Endothelial cell of umbilical vein (primary cell): ENCODE measurements around the gene VASH2.

Experiments
- EZH2 ChIP-seq: IDR thresholded peaks from 2 replicates; pipeline ENCODE4 v1.6.1; 2012; ENCODE audit warnings: borderline replicate concordance, low read depth, mild to moderate bottlenecking, moderate library complexity, low read length, inconsistent platforms; ENCODE audit not compliant: severe bottlenecking
- JUN ChIP-seq: IDR thresholded peaks from 2 replicates; pipeline ENCODE4 v1.6.1; 2011; ENCODE audit warnings: borderline replicate concordance, low read depth; ENCODE audit not compliant: insufficient read length, insufficient read depth
- MYC ChIP-seq: IDR thresholded peaks from one replicate; pipeline ENCODE4 v1.6.1; 2011; ENCODE audit warnings: mild to moderate bottlenecking, low read depth, low read length
- POLR2AphosphoS5 ChIP-seq: IDR thresholded peaks from 2 replicates; pipeline ENCODE4 v1.6.1; 2012; ENCODE audit warnings: low read depth, mild to moderate bottlenecking, control low read depth, low read length, moderate library complexity; ENCODE audit not compliant: insufficient read depth
- TF ChIP-seq, protein P1 (sequence below), 2 donors: IDR thresholded peaks; 1 replicate in 1 of 2; 2 replicates in 1 of 2; pipeline ENCODE4 v1.5.1; 2011; ENCODE audit warnings: low read length in 2 of 2, mild to moderate bottlenecking in 2 of 2, moderate library complexity in 2 of 2, control low read depth in 1 of 2, inconsistent platforms in 1 of 2, low read depth in 1 of 2; ENCODE audit not compliant: insufficient read depth in 1 of 2; ENCODE audit errors: extremely low read depth in 1 of 2
- TF ChIP-seq, protein P2 (sequence below): IDR thresholded peaks from 2 replicates; pipeline ENCODE4 v1.6.1; 2011; ENCODE audit not compliant: insufficient read depth, insufficient read length

DNA sequence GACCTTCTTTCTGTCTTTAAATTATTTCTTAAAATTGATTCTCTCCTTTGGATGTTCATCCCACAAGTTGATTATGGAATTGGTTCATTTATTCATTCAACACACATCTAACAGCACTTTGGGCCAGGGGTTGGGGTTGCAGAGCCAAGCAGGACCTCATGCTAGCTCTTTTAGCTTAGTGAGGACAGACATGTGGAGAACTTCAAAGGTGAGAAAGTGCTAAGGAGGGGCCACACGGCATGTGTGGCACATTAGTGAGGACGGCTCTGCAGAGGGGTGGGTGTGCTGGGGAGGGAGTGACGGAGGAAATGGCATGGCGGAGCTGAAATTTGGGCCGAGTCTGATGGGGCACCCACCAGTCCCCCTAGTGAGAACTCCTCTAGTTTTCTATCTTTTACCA is 32.5 kb upstream of the VASH2 start:
- TF ChIP-seq, protein P1, sequence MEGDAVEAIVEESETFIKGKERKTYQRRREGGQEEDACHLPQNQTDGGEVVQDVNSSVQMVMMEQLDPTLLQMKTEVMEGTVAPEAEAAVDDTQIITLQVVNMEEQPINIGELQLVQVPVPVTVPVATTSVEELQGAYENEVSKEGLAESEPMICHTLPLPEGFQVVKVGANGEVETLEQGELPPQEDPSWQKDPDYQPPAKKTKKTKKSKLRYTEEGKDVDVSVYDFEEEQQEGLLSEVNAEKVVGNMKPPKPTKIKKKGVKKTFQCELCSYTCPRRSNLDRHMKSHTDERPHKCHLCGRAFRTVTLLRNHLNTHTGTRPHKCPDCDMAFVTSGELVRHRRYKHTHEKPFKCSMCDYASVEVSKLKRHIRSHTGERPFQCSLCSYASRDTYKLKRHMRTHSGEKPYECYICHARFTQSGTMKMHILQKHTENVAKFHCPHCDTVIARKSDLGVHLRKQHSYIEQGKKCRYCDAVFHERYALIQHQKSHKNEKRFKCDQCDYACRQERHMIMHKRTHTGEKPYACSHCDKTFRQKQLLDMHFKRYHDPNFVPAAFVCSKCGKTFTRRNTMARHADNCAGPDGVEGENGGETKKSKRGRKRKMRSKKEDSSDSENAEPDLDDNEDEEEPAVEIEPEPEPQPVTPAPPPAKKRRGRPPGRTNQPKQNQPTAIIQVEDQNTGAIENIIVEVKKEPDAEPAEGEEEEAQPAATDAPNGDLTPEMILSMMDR (IDR thresholded peaks at IDR 0.05; ENCODE audit: extremely low read depth in 1 of 2, insufficient read depth in 1 of 2, low read depth in 1 of 2, low read length in 2 of 2), result no peak
- TF ChIP-seq JUN (no peak), EZH2 (no peak), MYC (no peak), POLR2AphosphoS5 (no peak)
- TF ChIP-seq, protein P2, sequence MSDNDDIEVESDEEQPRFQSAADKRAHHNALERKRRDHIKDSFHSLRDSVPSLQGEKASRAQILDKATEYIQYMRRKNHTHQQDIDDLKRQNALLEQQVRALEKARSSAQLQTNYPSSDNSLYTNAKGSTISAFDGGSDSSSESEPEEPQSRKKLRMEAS, result no peak
